Cortex of kidney (tissue), 1 donor: ENCODE measurements around the gene PTPRR.

Experiments used
- DNase-seq: peaks from one replicate; lab custom pipeline; 2025; lab: John Stamatoyannopoulos, UW

The PTPRR gene

DNA sequence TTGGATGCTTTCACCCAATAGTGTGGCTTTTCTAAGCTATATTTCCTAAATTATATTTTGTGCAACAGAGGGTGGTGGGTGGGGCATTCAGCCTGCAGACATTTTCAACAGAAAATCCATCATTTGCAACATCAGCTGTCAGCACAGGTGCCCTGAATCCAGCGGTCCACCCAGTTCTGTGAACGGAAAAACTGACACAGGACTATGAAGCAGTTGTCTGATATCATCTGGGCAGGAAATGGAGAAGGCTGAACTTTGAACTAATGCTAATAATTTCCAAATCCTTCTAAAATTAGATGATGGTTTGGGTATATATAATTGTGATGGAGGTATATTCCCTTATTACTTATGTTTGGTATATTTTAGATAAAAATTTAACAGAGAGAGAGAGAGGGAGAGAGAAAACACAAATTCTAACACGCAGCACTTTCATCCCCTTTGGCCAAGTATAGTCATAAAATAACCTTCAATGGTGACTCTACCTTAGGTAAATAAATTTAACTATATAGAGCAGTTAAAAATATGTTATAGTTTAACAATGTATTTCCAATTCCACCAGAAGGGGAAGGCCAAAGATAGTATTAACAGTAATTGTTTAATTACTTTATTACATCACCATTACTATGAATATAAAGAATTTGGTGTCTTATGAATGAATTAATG is 225.0 kb downstream of the PTPRR start:
- no peak for DNase-seq

DNA sequence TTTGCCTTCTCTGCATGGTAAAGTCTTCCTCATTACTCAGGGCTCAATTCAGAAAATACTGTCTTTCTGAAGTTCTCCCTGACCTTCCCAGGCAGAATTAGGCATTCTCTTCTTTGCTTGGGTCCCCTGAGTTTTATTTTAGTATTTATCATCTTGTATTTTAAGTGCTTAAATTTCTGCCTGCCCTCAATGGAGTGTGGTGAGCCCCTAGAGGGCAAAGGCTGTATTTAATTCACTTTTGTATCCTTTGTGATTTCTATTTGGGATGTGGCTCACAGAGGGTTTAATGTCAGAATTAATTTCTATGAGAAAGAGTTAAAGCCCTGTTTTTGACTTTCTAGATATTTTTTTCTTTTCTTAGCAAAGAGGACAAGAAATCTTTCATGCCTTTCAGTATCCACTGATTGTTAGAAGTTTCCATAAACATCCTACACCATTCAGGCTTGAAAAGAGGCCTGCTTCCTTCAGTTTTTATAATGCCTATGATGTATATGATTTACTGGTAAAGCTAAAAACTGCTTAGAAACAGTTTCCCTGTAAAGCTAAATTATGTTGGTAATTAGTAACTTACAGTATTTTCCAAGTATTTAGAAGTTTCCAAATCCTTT is 227.8 kb downstream of the PTPRR start:
- DNase-seq = no peak

DNA sequence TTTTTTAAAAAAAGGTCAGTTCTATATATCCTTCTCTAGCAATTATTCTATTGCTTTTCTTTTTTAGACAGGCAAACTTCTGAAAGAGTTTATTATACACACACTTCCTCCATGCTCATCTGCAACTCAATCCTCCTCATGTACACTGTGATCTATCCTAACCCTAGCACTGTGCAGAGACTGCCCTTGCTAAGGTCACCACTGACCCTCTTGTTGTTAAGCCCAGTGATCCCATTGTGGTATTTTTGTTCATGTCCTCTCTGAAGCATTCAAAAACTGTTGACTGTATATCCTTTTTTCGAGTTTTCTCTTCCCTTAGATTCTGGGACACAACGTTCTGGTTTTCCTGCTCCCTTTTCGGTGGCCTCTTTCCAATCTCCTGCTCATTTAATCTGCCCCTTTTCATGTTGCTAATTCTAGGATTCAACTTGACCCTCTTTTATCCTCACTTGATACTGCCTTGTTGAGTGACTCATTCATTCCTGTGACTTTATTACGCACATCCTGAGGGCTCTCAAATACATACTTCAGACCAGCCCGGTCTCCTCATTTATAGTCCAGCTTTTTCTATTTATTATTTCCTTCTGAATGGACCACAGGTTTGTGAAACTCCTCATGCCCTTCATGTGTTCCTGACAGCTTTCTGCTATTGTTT is 229.4 kb downstream of the PTPRR start:
- DNase-seq = no peak

- DNase-seq = no peak
Measured at GRCh38 chr12:70686907-70687306, 233.6 kb downstream of the PTPRR start.

DNA sequence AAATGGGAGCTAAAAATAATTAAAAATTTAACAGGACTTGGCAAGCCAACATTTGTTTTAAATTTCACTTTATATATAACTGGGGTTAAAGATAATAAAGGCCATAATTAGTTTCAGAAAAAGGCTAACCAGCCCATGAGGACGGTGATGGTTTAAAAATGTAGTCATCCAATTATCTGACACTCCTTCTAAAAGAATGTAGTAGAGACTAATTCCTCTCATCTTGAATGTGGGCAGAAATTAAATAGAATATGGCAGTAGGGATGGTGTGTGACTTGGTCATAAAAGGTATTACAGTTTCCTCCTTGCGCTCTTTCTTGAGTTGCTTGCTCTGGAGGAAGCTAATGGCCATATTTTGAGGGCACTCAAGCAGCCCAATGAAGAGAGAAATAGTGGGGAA is 234.2 kb downstream of the PTPRR start:
- no peak for DNase-seq

DNA sequence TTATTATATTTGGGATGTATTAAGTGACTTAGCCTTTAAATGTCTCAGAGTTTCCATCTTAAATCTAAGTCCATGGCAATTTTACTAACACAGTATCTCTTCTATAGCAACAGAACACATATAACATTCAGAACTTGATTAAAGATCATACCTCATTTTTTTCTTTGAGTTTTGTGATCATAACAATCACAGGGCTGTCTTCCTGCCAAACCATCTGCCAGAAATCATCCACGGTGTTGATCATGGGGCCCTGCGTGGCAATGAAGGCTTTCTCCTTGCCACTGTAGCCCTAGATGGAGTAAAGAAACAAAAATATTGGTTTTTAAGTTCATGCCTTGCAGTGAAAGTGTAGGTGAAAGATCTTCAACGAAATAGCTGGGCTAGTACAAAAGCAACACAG is 236.6 kb downstream of the PTPRR start:
- DNase-seq = no peak

GRCh38 chr12:70671698-70672097 is 248.8 kb downstream of the PTPRR start:
- DNase-seq = no peak

DNA sequence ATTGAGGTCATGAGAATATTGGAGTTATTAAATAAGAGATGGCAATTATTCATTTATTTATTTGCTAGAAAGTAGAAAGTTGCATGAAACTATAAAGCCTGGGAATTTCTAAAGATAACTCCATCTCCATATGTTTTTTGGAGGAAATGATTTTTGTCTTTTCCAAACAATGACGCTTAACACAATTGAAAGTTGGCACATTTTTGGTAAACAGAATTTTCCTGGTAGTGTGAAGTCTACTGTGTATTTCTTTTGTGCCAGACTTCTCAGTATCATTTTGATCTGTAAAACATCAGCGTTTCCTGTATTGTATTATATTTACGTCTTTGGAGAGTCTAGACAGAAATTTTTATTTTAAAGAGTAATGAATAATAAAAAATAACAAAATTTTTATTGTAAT is 249.6 kb downstream of the PTPRR start:
- no peak for DNase-seq

DNA sequence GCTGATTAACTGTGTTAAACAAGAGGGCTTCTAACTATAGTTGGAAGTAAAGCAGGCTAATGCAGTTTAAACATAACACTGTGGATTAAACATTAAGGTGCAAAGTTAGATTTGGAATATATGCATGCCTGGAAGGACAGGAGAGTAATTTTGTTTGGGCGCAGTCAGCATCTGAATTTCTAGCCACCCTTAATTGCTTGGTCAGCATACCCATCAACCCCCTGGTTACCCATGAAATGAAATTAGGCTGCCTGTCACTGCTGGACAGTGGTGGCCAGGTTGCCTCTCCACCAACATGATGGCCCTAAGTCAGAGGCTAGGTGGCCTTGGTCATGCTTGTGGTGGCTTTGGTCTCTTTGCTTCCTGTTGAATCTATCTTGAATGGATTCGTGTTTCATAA is 253.3 kb downstream of the PTPRR start:
- DNase-seq = no peak

- DNase-seq = no peak
Measured at GRCh38 chr12:70666364-70666763, 254.2 kb downstream of the PTPRR start.

- no peak for DNase-seq
Measured at GRCh38 chr12:70664465-70664881, 256.1 kb downstream of the PTPRR start.

GRCh38 chr12:70663838-70664237 is 256.7 kb downstream of the PTPRR start:
- no peak for DNase-seq

- DNase-seq = no peak
Measured at GRCh38 chr12:70661466-70662161, 258.9 kb downstream of the PTPRR start.

DNA sequence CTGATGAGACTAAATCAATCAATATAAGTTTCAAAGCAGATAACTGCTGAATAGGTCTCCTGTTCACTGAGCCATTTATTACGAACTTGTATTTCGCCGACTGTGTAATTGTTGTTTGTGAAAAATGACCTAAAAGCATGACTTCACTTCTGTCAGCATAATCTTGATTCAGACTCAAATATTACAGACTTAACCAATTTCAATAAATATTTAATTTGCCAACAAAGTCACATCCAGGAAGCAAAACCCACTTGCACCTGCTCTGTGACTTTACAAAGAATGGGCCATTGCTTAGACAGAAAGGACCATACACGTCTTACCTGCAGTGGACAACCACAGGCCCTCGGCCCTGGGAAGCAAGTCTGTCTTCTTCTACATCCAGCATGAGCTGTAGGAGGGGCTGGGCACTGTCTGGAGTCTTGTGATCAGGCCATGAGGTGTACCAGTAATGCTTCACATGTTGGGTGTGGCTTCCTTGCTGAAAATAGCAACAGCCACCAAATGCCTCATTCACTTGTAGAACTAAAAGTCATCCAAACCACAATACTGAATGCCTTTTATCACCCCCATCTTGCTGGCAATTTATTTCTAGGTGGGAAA is 259.8 kb downstream of the PTPRR start:
- DNase-seq = no peak

GRCh38 chr12:70660002-70660604 is 260.4 kb downstream of the PTPRR start:
- no peak for DNase-seq

DNA sequence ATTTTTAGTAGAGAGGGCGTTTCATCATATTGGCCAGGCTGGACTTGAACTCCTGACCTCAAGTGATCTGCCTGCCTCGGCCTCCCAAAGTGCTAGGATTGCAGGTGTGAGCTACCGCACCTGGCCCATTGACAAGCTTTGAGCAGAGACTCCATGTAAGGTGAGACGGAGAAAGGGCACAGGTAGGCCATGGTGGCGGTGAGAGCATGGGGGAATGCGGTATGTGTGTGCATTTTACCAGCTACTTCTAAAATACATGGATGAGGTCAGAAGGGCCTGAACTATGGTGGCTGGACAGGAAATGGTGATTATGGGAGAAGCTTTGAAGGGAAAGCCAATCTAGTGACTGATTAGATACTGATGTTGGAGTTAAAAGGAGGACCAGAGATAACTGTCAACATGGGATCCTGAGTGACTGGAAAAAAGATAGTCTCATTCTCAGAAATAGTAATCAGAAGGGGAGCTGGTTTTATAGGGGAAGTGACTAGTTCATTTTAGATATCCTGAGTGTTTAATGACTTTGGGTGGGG is 261.4 kb downstream of the PTPRR start:
- no peak for DNase-seq

DNA sequence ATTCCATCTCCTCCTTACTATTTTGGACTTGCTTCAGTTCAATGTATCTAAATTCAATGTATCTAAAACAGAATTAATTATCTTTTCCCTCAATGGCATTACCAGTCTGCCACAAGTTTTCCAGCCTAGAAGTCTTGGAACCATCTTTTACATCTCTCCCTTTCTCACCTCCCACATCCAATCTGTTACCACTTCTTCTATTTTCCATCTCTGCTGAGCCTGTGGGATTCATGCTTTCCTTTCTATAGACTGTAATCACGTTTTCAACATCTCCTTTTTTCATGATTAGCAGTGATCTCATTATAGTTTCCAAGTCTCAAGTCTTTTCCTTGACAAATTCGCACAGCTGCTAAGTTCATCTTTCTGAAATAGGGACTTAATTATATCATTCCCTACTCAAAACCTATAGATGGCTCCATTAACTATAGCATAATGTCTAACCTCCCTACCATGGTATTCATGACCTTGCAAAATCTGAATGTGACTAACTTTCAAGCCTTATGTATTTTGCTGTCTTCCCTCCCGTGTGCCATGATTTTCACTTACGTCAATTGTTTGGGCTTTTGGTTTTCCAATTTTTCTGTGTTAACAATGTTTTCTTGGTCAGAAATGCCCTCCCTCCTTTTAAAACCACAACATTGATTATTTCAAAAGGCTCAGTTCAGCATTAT is 262.8 kb downstream of the PTPRR start:
- DNase-seq = no peak

DNA sequence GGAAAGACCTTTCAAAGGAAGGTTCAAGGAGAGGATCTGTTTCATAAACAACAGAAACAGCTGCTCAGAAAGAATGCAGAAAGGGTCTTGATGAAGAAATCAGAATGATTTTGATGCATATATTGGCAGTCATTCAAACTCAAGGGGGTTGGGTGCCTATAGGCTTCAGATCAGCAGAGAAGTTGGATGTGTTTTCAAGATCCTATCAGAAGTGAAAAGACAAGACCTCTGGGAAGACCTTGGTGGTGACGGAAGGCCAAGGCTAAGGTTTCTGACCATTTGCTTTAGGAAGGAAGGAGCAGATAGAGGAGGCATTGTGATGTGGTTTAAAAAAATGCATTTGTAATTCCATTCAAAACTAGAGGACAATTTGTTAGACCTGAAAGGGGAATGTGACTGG is 268.1 kb downstream of the PTPRR start:
- no peak for DNase-seq

DNA sequence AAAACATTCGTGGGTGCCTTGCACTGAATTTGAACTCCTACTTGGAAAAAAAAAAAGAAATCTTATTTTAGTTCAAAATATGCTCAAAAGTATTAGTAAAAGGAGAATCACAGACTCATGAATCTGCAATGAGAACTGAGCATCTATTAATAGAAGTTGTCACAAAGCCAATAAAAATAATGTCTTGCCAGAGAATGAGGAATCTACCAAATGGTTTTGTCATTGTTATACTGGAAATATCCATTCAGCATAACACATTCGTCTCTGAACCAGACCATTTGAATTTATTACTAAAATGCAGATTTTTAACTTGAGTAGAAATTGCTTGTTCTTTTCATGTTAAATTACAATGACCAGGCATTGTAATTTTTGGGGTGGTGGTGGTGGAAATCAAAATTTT is 271.7 kb downstream of the PTPRR start:
- no peak for DNase-seq

GRCh38 chr12:70648191-70648590 is 272.3 kb downstream of the PTPRR start:
- no peak for DNase-seq

GRCh38 chr12:70646850-70647249 is 273.7 kb downstream of the PTPRR start:
- DNase-seq = no peak
